Esophagus (tissue), 2 donors: Measurements from ENCODE around the gene BCKDHB. TPM values are rescaled to one million over a fixed set of nuclear protein-coding genes. Genes with fewer than 3 reads are reported as not detected.
"Not testable (repeated sequence)": the region's sequence is repeated elsewhere in the genome, so short reads cannot be mapped to it uniquely, and the experiment has no call there.

ENCODE experiments used
- H3K27ac ChIP-seq, 2 donors: one replicate each; pipeline ENCODE4 v1.5.1; 2013; ENCODE audit warnings: low read depth in 2 of 2, mild to moderate bottlenecking in 2 of 2, inconsistent platforms in 1 of 2, low read length in 1 of 2, moderate library complexity in 1 of 2
- H3K27me3 ChIP-seq, 2 donors: one replicate each; pipeline ENCODE4 v1.6.1; 2013; ENCODE audit warnings: low read length in 2 of 2, control low read depth in 1 of 2, mild to moderate bottlenecking in 1 of 2; ENCODE audit not compliant: insufficient read depth in 2 of 2, control insufficient read depth in 1 of 2
- H3K36me3 ChIP-seq, 2 donors: one replicate each; pipeline ENCODE4 v1.6.1; 2013; ENCODE audit warnings: low read length in 1 of 2; ENCODE audit not compliant: control insufficient read depth in 2 of 2, insufficient read depth in 2 of 2
- H3K4me1 ChIP-seq, 2 donors: one replicate each; pipeline ENCODE4 v1.6.1; 2013; ENCODE audit warnings: low read length in 1 of 2; ENCODE audit not compliant: control insufficient read depth in 2 of 2, insufficient read depth in 2 of 2
- H3K4me3 ChIP-seq, 2 donors: one replicate each; pipeline ENCODE4 v1.5.1; 2013; ENCODE audit warnings: low read length in 2 of 2, mild to moderate bottlenecking in 2 of 2, low read depth in 1 of 2, moderate library complexity in 1 of 2
- H3K9me3 ChIP-seq, 2 donors: one replicate each; pipeline ENCODE4 v1.6.1; 2013; ENCODE audit warnings: mild to moderate bottlenecking in 2 of 2, low read depth in 1 of 2, low read length in 1 of 2, moderate library complexity in 1 of 2; ENCODE audit not compliant: control insufficient read depth in 2 of 2, insufficient read depth in 1 of 2
- WGBS, 2 donors: extraction: QIAGEN DNeasy Blood & Tissue Kit; methylation state at CpG; one replicate each; pipeline ENCODE4 v1.1.7; 2013; 5-methylcytosine and 5-hydroxymethylcytosine counted together
- polyA plus RNA-seq, 2 donors: library from polyadenylated mRNA; stranded (reverse); fragments of 200-250 nt; gene quantifications; one replicate each; pipeline ENCODE4 v1.2.3, GENCODE V29; 2013
- donor health status: healthy with polysubstance abuse.
- donor health status: Bipolar disorder and iron deficiency.

Gene BCKDHB
- polyA plus RNA-seq, 2 donors: 3.4 to 6.9 TPM

GRCh38 chr6:80287112-80287511 lies 180.6 kb downstream of the BCKDHB start:
- Histone ChIP-seq H3K4me3 (no peak overlapping the region), H3K27me3 (no peaks in the 10 kb centered on the region), H3K9me3 (no peaks in the 10 kb centered on the region), H3K4me1 (peaks cover 0 to 2% of the 10 kb centered on the region in 2 donors), H3K36me3 (no peaks in the 10 kb centered on the region), H3K27ac (no peak overlapping the region)

- H3K27me3 ChIP-seq: no peaks in the 10 kb centered on the region
- H3K4me3 ChIP-seq: no peak overlapping the region
- no peaks in the 10 kb centered on the region for H3K9me3 ChIP-seq
- H3K27ac ChIP-seq: no peak overlapping the region
- H3K4me1 ChIP-seq: peaks cover 0 to 2% of the 10 kb centered on the region in 2 donors
- 73 to 87% methylated on average over 3 of the region's 3 CpGs for WGBS, 2 donors
- no peaks in the 10 kb centered on the region for H3K36me3 ChIP-seq
Measured at GRCh38 chr6:80287607-80288006, 181.1 kb downstream of the BCKDHB start.

- 61 to 64% methylated on average over 3 of the region's 3 CpGs for WGBS, 2 donors
Measured at GRCh38 chr6:80289727-80290126, 183.3 kb downstream of the BCKDHB start.

GRCh38 chr6:80294531-80294930 lies 188.1 kb downstream of the BCKDHB start:
- 84 to 88% methylated on average over 4 of the region's 4 CpGs for WGBS, 2 donors

More at GRCh38 chr6:80289727-80290126, 183.3 kb downstream of the BCKDHB start:
- Histone ChIP-seq H3K4me1 (peaks cover 0 to 2% of the 10 kb centered on the region in 2 donors), H3K27ac (no peak overlapping the region), H3K4me3 (no peak overlapping the region), H3K27me3 (no peaks in the 10 kb centered on the region), H3K36me3 (no peaks in the 10 kb centered on the region), H3K9me3 (peaks cover 2 to 7% of the 10 kb centered on the region in 2 donors)

GRCh38 chr6:80302716-80303115 lies 196.2 kb downstream of the BCKDHB start:
- Histone ChIP-seq H3K4me3 (no peak overlapping the region), H3K4me1 (no peaks in the 10 kb centered on the region), H3K36me3 (no peaks in the 10 kb centered on the region), H3K27me3 (no peaks in the 10 kb centered on the region), H3K27ac (no peak overlapping the region), H3K9me3 (no peaks in the 10 kb centered on the region)

More at GRCh38 chr6:80294531-80294930, 188.1 kb downstream of the BCKDHB start:
- not testable (repeated sequence) for H3K27ac ChIP-seq, H3K36me3 ChIP-seq, H3K27me3 ChIP-seq, H3K4me3 ChIP-seq, H3K4me1 ChIP-seq, H3K9me3 ChIP-seq

GRCh38 chr6:80304014-80304413 lies 197.5 kb downstream of the BCKDHB start:
- no peak overlapping the region for H3K27ac ChIP-seq
- H3K9me3 ChIP-seq: no peaks in the 10 kb centered on the region
- H3K4me1 ChIP-seq: no peaks in the 10 kb centered on the region
- H3K36me3 ChIP-seq: no peaks in the 10 kb centered on the region
- no peaks in the 10 kb centered on the region for H3K27me3 ChIP-seq
- 17 to 45% methylated on average over 1 of the region's 1 CpG for WGBS, 2 donors
- no peak overlapping the region for H3K4me3 ChIP-seq

- WGBS, 2 donors: 95 to 96% methylated on average over 13 of the region's 13 CpGs
- Histone ChIP-seq H3K9me3 (no peaks in the 10 kb centered on the region), H3K4me3 (no peak overlapping the region), H3K4me1 (no peaks in the 10 kb centered on the region), H3K36me3 (no peaks in the 10 kb centered on the region), H3K27me3 (no peaks in the 10 kb centered on the region), H3K27ac (no peak overlapping the region)
Measured at GRCh38 chr6:80314531-80314930, 208.1 kb downstream of the BCKDHB start.

GRCh38 chr6:80316686-80317231 lies 210.3 kb downstream of the BCKDHB start:
- no peak overlapping the region for H3K4me3 ChIP-seq
- H3K36me3 ChIP-seq: no peaks in the 10 kb centered on the region
- H3K4me1 ChIP-seq: no peaks in the 10 kb centered on the region
- WGBS, 2 donors: 59 to 61% methylated on average over 4 of the region's 4 CpGs
- no peak overlapping the region for H3K27ac ChIP-seq
- no peaks in the 10 kb centered on the region for H3K27me3 ChIP-seq
- H3K9me3 ChIP-seq: no peaks in the 10 kb centered on the region

- Histone ChIP-seq H3K9me3 (no peaks in the 10 kb centered on the region), H3K27me3 (no peaks in the 10 kb centered on the region), H3K27ac (no peak overlapping the region), H3K4me1 (no peaks in the 10 kb centered on the region), H3K36me3 (no peaks in the 10 kb centered on the region), H3K4me3 (no peak overlapping the region)
- WGBS, 2 donors: 55 to 64% methylated on average over 2 of the region's 2 CpGs
Measured at GRCh38 chr6:80319196-80319595, 212.7 kb downstream of the BCKDHB start.

- Histone ChIP-seq H3K4me1 (no peaks in the 10 kb centered on the region), H3K4me3 (no peak overlapping the region), H3K27ac (no peak overlapping the region), H3K36me3 (no peaks in the 10 kb centered on the region), H3K27me3 (no peaks in the 10 kb centered on the region), H3K9me3 (no peaks in the 10 kb centered on the region)
- 88 to 94% methylated on average over 2 of the region's 2 CpGs for WGBS, 2 donors
Measured at GRCh38 chr6:80321011-80321410, 214.5 kb downstream of the BCKDHB start.
